RWPE2 (cell line): ENCODE results near the gene WNT3A.

ENCODE experiments used
- ATAC-seq: fragments of 200-7000 bp; cut with Tn5 transposase; 3 replicates; pipeline ENCODE4 v1.9.1; 2021; ENCODE audit warnings: low read depth
- DNase-seq: peaks from one replicate; pipeline ENCODE4 v3.0.0-alpha.2; 2020; ENCODE audit warnings: low spot score
- H3K27ac ChIP-seq: fragments of 450-650 bp; 2 replicates; pipeline ENCODE4 v1.5.1; 2017; ENCODE audit warnings: mild to moderate bottlenecking; ENCODE audit not compliant: poor library complexity, severe bottlenecking
- H3K27me3 ChIP-seq: fragments of 250-450 bp; sonication (Bioruptor Pico); 2 replicates; pipeline ENCODE4 v1.5.1; 2021; ENCODE audit warnings: mild to moderate bottlenecking, moderate library complexity; ENCODE audit not compliant: insufficient read depth, poor library complexity, severe bottlenecking
- H3K36me3 ChIP-seq: fragments of 250-450 bp; sonication (Bioruptor Pico); 2 replicates; pipeline ENCODE4 v1.5.1; 2020; ENCODE audit warnings: low read depth, mild to moderate bottlenecking, moderate library complexity
- H3K4me1 ChIP-seq: fragments of 250-450 bp; sonication (Bioruptor Pico); 2 replicates; pipeline ENCODE4 v1.5.1; 2021; ENCODE audit warnings: mild to moderate bottlenecking, moderate library complexity; ENCODE audit not compliant: insufficient read depth, poor library complexity, severe bottlenecking
- H3K4me3 ChIP-seq: fragments of 250-450 bp; sonication (Bioruptor Pico); 2 replicates; pipeline ENCODE4 v1.5.1; 2021; ENCODE audit warnings: mild to moderate bottlenecking, moderate library complexity; ENCODE audit not compliant: severe bottlenecking
- H3K9me3 ChIP-seq: fragments of 250-450 bp; sonication (Bioruptor Pico); 2 replicates; pipeline ENCODE4 v1.5.1; 2021; ENCODE audit warnings: mild to moderate bottlenecking, moderate library complexity; ENCODE audit not compliant: severe bottlenecking
- TF ChIP-seq, protein P1 (sequence below): fragments of 450-650 bp; IDR thresholded peaks from one replicate; pipeline ENCODE4 v1.5.1; 2017; ENCODE audit warnings: mild to moderate bottlenecking, moderate library complexity; ENCODE audit not compliant: poor library complexity, severe bottlenecking

Gene WNT3A

DNA sequence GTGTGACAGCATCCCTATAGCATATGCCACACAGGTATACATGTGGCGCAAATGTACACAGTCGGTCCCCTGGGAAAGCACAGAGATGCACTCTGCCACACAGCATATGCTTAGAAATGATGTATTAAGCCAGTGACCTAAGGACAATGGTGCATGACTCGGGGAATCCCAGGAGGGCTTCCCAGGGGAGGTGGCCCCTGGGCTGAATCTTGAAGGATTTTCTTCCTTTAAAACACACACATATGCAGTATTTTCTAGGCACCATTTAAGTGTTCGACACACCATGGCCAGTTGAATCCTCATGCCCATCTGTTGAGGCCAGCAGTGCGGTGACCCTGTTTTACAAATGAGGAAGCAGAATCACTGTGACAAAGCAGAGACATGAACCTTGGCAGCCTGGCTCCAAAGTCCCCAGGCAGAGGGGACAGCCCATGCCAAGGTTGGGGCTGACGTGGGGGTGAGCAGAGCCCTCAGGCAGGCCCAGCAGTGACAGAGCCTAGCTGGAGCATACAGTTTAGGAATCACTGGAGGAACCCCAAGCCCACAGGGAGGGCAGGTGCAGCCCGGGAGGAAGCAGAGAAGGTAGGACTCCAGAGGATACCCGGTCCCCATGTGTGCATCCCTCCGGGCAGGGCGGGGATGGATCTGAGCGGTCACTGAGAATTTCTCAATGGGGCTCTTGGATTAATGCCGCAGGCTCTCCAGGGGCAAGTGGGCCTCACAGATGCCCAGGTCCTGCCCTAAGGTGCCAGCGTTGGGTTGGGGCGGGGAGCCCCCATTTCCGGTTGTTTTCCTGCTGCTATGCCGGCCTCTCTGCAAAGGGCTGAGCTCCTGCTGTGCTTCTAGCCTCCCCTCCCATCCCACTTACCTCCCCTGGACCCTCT, 28.4 kb downstream of the WNT3A start:
- no peak overlapping the region for H3K27ac ChIP-seq
- TF ChIP-seq, protein P1, sequence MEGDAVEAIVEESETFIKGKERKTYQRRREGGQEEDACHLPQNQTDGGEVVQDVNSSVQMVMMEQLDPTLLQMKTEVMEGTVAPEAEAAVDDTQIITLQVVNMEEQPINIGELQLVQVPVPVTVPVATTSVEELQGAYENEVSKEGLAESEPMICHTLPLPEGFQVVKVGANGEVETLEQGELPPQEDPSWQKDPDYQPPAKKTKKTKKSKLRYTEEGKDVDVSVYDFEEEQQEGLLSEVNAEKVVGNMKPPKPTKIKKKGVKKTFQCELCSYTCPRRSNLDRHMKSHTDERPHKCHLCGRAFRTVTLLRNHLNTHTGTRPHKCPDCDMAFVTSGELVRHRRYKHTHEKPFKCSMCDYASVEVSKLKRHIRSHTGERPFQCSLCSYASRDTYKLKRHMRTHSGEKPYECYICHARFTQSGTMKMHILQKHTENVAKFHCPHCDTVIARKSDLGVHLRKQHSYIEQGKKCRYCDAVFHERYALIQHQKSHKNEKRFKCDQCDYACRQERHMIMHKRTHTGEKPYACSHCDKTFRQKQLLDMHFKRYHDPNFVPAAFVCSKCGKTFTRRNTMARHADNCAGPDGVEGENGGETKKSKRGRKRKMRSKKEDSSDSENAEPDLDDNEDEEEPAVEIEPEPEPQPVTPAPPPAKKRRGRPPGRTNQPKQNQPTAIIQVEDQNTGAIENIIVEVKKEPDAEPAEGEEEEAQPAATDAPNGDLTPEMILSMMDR, result no peak
- no peaks in the 10 kb centered on the region for H3K36me3 ChIP-seq
- H3K4me1 ChIP-seq, result no peaks in the 10 kb centered on the region
- no peak for DNase-seq
- H3K9me3 ChIP-seq, result no peaks in the 10 kb centered on the region
- H3K27me3 ChIP-seq, result no peaks in the 10 kb centered on the region
- no peak overlapping the region for H3K4me3 ChIP-seq
- no peak for ATAC-seq

DNA sequence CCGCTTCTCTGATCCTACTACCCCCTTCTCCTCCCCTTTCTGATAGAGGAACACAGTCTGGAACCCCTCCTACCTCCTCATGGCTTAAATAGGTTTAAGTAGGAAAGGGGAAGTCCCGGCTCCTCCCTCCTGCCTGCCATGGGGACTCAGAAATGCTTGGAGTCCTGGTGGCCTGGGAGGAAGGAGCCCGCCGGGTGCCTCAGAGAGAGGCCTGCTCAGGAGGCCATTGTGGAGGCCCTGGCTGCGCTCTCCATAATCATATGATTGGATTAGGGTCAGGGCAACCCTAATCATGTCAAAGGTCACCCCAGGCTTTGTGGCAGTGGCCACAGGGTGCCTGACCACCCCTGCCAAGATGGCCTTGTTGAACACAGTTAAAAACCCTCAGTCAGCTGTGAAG, 29.0 kb downstream of the WNT3A start:
- no peaks in the 10 kb centered on the region for H3K27me3 ChIP-seq
- TF ChIP-seq, protein P1, result no peak
- no peak overlapping the region for H3K27ac ChIP-seq
- ATAC-seq (no peak), DNase-seq (no peak)
- H3K9me3 ChIP-seq, result no peaks in the 10 kb centered on the region
- H3K4me3 ChIP-seq, result no peak overlapping the region
- H3K36me3 ChIP-seq, result no peaks in the 10 kb centered on the region
- H3K4me1 ChIP-seq, result no peaks in the 10 kb centered on the region

DNA sequence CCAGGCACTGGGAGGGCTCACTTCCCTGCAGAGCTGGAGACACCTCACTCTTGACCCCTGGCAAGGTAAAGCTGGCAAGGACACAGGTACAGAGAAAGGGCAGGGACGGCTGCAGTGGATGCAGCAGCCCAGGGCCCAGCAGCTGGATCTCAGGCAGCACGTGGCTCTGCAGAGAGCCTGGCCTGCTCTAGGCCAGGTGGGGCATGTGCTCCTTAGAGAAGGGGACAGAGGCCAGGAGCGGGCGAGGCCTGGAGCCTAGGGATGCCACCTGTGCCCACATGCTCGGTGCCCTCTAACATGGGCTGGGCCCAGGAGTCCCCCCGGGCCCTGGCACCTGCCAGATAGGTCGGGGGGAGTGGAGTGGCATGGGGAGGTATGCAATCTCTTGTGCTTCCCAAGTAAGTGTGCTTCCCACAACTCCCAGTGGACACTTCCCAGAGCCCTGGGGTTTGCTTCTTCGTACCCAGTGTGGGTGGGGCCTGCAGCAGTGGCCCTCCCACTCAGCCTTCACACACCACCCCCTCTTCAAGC, 30.0 kb downstream of the WNT3A start:
- H3K4me3 ChIP-seq, result no peak overlapping the region
- H3K27me3 ChIP-seq, result no peaks in the 10 kb centered on the region
- no peaks in the 10 kb centered on the region for H3K4me1 ChIP-seq
- ATAC-seq, result no peak
- no peak overlapping the region for H3K27ac ChIP-seq
- H3K36me3 ChIP-seq, result no peaks in the 10 kb centered on the region
- no peak for DNase-seq
- TF ChIP-seq, protein P1, result no peak
- no peaks in the 10 kb centered on the region for H3K9me3 ChIP-seq

DNA sequence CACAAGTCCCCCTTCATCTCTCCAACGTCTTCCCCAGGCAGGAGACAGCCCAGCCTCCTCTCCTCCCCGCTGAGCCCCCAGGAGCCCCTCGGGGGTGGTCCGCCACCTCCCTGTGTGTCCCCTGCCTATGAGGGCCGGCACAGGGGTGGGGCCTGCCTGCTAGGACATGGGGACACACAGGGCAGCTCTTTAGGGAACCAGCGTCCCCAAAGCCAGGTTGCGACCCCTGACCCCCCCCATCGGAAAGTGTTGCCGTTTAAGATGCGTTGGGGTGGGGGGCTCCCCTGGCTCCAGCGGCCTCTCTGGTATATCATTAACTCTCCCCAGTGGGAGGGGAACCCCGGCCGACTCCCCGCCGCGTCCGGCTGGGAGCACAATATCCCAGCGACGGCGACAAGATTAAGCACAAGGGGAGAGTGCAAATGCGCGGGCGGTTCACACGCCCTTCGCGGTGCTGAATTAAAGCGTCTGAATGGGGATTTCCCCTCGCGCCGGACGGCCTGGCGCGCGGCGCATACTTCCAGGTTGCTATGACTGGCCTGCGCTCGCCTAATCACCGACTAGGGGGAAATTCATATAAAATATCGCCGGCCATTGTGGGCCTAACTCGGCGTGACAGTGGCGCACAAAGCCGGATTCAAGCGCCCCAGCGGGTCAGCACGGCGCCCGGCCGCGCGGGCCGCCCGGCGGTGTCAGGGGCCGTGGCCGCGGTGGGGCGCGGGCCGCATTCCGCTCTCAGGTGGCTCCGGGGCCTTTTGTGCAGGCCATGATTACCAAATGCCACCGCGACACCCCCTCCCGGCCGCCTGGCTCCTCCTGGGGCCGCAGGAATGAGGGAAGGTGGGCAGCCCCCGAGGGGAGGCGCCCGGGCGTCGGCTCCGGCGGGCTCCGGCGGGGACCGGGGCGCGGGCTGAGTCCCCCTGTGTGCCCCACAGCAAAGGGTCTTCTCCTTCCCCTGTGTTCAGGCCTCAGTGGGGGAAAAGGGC, 30.9 kb downstream of the WNT3A start:
- peak; percentile 41; the same call in 1 of the 3 replicates for ATAC-seq

More for the DNA sequence above, 30.9 kb downstream of the WNT3A start:
- no peaks in the 10 kb centered on the region for H3K4me1 ChIP-seq
- H3K27me3 ChIP-seq, result no peaks in the 10 kb centered on the region
- TF ChIP-seq, protein P1, result no peak
- H3K9me3 ChIP-seq, result no peaks in the 10 kb centered on the region
- no peak overlapping the region for H3K27ac ChIP-seq
- no peak for DNase-seq
- no peaks in the 10 kb centered on the region for H3K36me3 ChIP-seq
- H3K4me3 ChIP-seq, result no peak overlapping the region
